Pancreas (tissue), 8 donors: ENCODE measurements around the gene CEACAM21. TPM values are rescaled to one million over a fixed set of nuclear protein-coding genes. Genes with fewer than 3 reads are reported as not detected.

Experiments used
- polyA plus RNA-seq, 2 donors: library from polyadenylated mRNA; stranded (reverse); fragments of 200-250 nt; gene quantifications; one replicate each; pipeline ENCODE4 v1.2.3, GENCODE V29; 2013
- total RNA-seq, 6 donors: library from RNA; stranded (reverse); fragmentation: NEBNext Ultra II Directional in 4 of 6; extraction: Animal tissue kit (Norgen Biotek cat#: 25700) in 4 of 6; gene quantifications; one replicate each; pipeline versions ENCODE4 v1.2.1 to v1.2.4, GENCODE V29; 2021 to 2023
- donor health status: healthy with polysubstance abuse.
- donor health status: DM: no; HTN: no; CAD: no; lungs with moderate emphysema.
- donor health status: DM: no; HTN: no; CAD: no.
- donor health status: Bipolar disorder and iron deficiency.
- donor health status: DM: yes; HTN: yes; CAD: no.
- donor health status: DM: no; HTN: no; CAD: no.
- donor health status: DM: no; HTN: no; CAD: no.
- donor health status: DM: yes; HTN: yes; CAD: no.

CEACAM21 gene
- total and polyA plus RNA-seq, 8 donors, result 0.09 to 1.2 (median 0.53) TPM; not detected in 2

Other genes starting within 250 kb of the CEACAM21 start
- gene TGFB1, start 222.2 kb upstream of the CEACAM21 start, total RNA-seq, result 10 to 100 TPM in 2 of 6 donors, 1 to 10 TPM in 4; 3.3 to 32.3 (median 6.9) TPM
- 1 to 10 TPM; 4.0 to 6.0 TPM for gene TGFB1, start 222.2 kb upstream of the CEACAM21 start, polyA plus RNA-seq
- gene B9D2, start 212.0 kb upstream of the CEACAM21 start, total RNA-seq, result 1 to 10 TPM; 1.5 to 5.7 (median 2.2) TPM
- 1 to 10 TPM; 4.5 to 7.5 TPM for gene B9D2, start 212.0 kb upstream of the CEACAM21 start, polyA plus RNA-seq
- 1 to 10 TPM; 3.8 to 5.9 (median 4.8) TPM for gene TMEM91, start 199.6 kb upstream of the CEACAM21 start, total RNA-seq
- gene TMEM91, start 199.6 kb upstream of the CEACAM21 start, polyA plus RNA-seq, result 10 to 100 TPM; 24.8 to 33.0 TPM
- 10 to 100 TPM; 10.7 to 33.7 (median 14.4) TPM for gene EXOSC5, start 178.8 kb upstream of the CEACAM21 start, total RNA-seq
- gene EXOSC5, start 178.8 kb upstream of the CEACAM21 start, polyA plus RNA-seq, result 10 to 100 TPM; 14.3 to 15.3 TPM
- 10 to 100 TPM in 5 of 6 donors, 1 to 10 TPM in 1; 9.3 to 29.3 (median 18.6) TPM for gene BCKDHA, start 178.3 kb upstream of the CEACAM21 start, total RNA-seq
- gene BCKDHA, start 178.3 kb upstream of the CEACAM21 start, polyA plus RNA-seq, result 10 to 100 TPM; 23.6 to 34.2 TPM
- 1 to 10 TPM in 4 of 6 donors, under 1 TPM in 2; 0.41 to 3.2 (median 1.2) TPM for gene B3GNT8, start 148.8 kb upstream of the CEACAM21 start, total RNA-seq
- 1 to 10 TPM; 3.1 to 4.5 TPM for gene B3GNT8, start 148.8 kb upstream of the CEACAM21 start, polyA plus RNA-seq
- gene DMAC2, start 136.3 kb upstream of the CEACAM21 start, total RNA-seq, result 10 to 100 TPM; 16.2 to 25.5 (median 24.7) TPM
- 10 to 100 TPM; 19.0 to 23.6 TPM for gene DMAC2, start 136.3 kb upstream of the CEACAM21 start, polyA plus RNA-seq
- gene ERICH4, start 133.0 kb upstream of the CEACAM21 start, total RNA-seq, result not detected
- gene ERICH4, start 133.0 kb upstream of the CEACAM21 start, polyA plus RNA-seq, result not detected
- gene CEACAM4, start 50.9 kb downstream of the CEACAM21 start, total RNA-seq, result 1 to 10 TPM in 2 of 6 donors, under 1 TPM in 4; 0.46 to 1.1 (median 0.54) TPM
- gene CEACAM4, start 50.9 kb downstream of the CEACAM21 start, polyA plus RNA-seq, result 1 to 10 TPM in 1 of 2 donors, under 1 TPM in 1; 0.30 to 1.1 TPM
- 1 to 10 TPM; 1.5 to 6.4 (median 2.6) TPM for gene CEACAM7, start 112.1 kb downstream of the CEACAM21 start, total RNA-seq
- gene CEACAM7, start 112.1 kb downstream of the CEACAM21 start, polyA plus RNA-seq, result 1 to 10 TPM; 1.2 to 3.8 TPM
- gene CEACAM5, start 132.5 kb downstream of the CEACAM21 start, total RNA-seq, result 1 to 10 TPM in 1 of 6 donors, under 1 TPM in 2, not detected in 3; 0.12 to 5.8 (median 0.32) TPM
- gene CEACAM5, start 132.5 kb downstream of the CEACAM21 start, polyA plus RNA-seq, result under 1 TPM; 0.02 to 0.30 TPM
- 1 to 10 TPM; 3.6 to 9.0 (median 8.0) TPM for gene CEACAM6, start 179.4 kb downstream of the CEACAM21 start, total RNA-seq
- gene CEACAM6, start 179.4 kb downstream of the CEACAM21 start, polyA plus RNA-seq, result 1 to 10 TPM in 1 of 2 donors, under 1 TPM in 1; 0.68 to 1.7 TPM
- under 1 TPM in 2 of 6 donors, not detected in 4; 0.41 to 0.61 TPM for gene CEACAM3, start 220.4 kb downstream of the CEACAM21 start, total RNA-seq
- gene CEACAM3, start 220.4 kb downstream of the CEACAM21 start, polyA plus RNA-seq, result not detected